Measurements from ENCODE around the gene SLC6A18. TPM values are rescaled to one million over a fixed set of nuclear protein-coding genes. Genes with fewer than 3 reads are reported as not detected.

Gene SLC6A18
- total and polyA plus RNA-seq, 9 of the 15 experiments (the other 6 are each of a cell fraction or from before 2014, with no cell fraction given): not detected

- BruUV-seq (replicated peaks): no TSS peak
- H3K9me1 ChIP-seq (ENCODE audit: control insufficient read depth, insufficient read depth, low read length): no peaks in the 10 kb centered on the region
- H3K36me3 ChIP-seq (ENCODE audit: control insufficient read depth, insufficient read depth, low read length): no peaks in the 10 kb centered on the region
- POLR2A ChIA-PET: no interaction called here
- no peak for DNase-seq (ENCODE audit: extremely low read depth in 1 of 4, low spot score in 3 of 4)
- no peak overlapping the region for H2AFZ ChIP-seq (ENCODE audit: low read depth, low read length)
- H3K4me1 ChIP-seq (replicated peaks in 1 of 2; ENCODE audit: control insufficient read depth in 2 of 2, insufficient read depth in 2 of 2, low read length in 2 of 2): peaks cover under 1 to 57% of the 10 kb centered on the region in 2 experiments; a peak in 3 of 5 replicates
- in situ Hi-C loops (cut with MboI) (loop anchor here (5.0 kb wide), 1 partner anchor 38 kb away; no protein-coding TSS in a partner anchor), intact Hi-C loops (cut with micrococcal nuclease) (no loop called here)
- TF ChIP-seq ZNF212 (CRISPR knock-in tag; IDR thresholded peaks at IDR 0.05) (no peak), ELF4 (CRISPR knock-in tag; IDR thresholded peaks at IDR 0.05) (no peak), SAFB2 (IDR thresholded peaks at IDR 0.05; ENCODE audit: borderline replicate concordance, low read depth, low read length, severe bottlenecking) (no peak), ARNT (IDR thresholded peaks at IDR 0.05) (no peak), MLX (CRISPR knock-in tag; conservative IDR thresholded peaks at IDR 0.05) (no peak), ZFP1 (CRISPR knock-in tag; IDR thresholded peaks at IDR 0.05) (no peak), ZBTB2 (IDR thresholded peaks at IDR 0.05) (no peak), POLR2AphosphoS5 (IDR thresholded peaks at IDR 0.05; ENCODE audit: control insufficient read depth, insufficient read depth, low read depth, low read length) (no peak), RNF2 (IDR thresholded peaks at IDR 0.05) (no peak), ZNF609 (CRISPR knock-in tag; IDR thresholded peaks at IDR 0.05; ENCODE audit: borderline replicate concordance) (no peak), BCL6 (CRISPR knock-in tag; IDR thresholded peaks at IDR 0.05) (no peak)
- no peaks in the 10 kb centered on the region; the same call in 1 of the 2 replicates for H3K9me3 ChIP-seq (replicated peaks; ENCODE audit: control insufficient read depth, insufficient read depth, low read depth, low read length)
- no peak for FAIRE-seq
- WGBS (ENCODE audit: insufficient coverage, low coverage, missing lambda C conversion rate): 12% methylated on average over 20 of the region's 21 CpGs
- CTCF ChIA-PET (ENCODE audit: low intra/inter-chr PET ratio): interaction anchor here (0.7 kb wide), 2 partner anchors 50 to 793 kb away, joined by 3 to 6 read pairs; no protein-coding TSS in a partner anchor
- H3K4me3 ChIP-seq: no peak overlapping the region
- ATAC-seq: no peak
- no peak overlapping the region for H3K27ac ChIP-seq (ENCODE audit: extremely low read depth, low read depth, low read length)
- H4K20me1 ChIP-seq (replicated peaks; ENCODE audit: control insufficient read depth, insufficient read depth, low read length): peaks cover 10% of the 10 kb centered on the region; the same call in 1 of the 2 replicates
- H3K4me2 ChIP-seq (ENCODE audit: insufficient read depth, low read length): no peak overlapping the region
- no peak overlapping the region; a peak in 1 of 4 replicates for H3K9ac ChIP-seq (ENCODE audit: insufficient read depth in 1 of 2, low read depth in 2 of 2, low read length in 2 of 2)
- peaks cover 0 to 58% of the 10 kb centered on the region in 2 experiments; a peak in 4 of 5 replicates for H3K27me3 ChIP-seq (ENCODE audit: control insufficient read depth in 2 of 2, insufficient read depth in 2 of 2, low read length in 2 of 2)
- no peaks in the 10 kb centered on the region for H3K79me2 ChIP-seq (ENCODE audit: control insufficient read depth, insufficient read depth, low read length)
Measured at GRCh38 chr5:1209896-1210776, 15.0 kb upstream of the SLC6A18 start.

Measured in K562 (cell line).